Endothelial cell of umbilical vein (primary cell): Measurements from ENCODE around the gene JARID2. TPM values are rescaled to one million over a fixed set of nuclear protein-coding genes. Genes with fewer than 3 reads are reported as not detected.

Experiments used
- BruUV-seq: library from RNA; stranded (reverse); fragments of 400-500 nt; replicated peaks from 2 replicates; lab custom pipeline; 2021; lab: Mats Ljungman, UMichigan
- CTCF ChIA-PET: fragments of 300-600, 350-600 bp; sonication (Branson Sonifier 250); formaldehyde crosslinking; loops from one replicate; lab custom pipeline; 2021; ENCODE audit warnings: antibody characterized with exemption, inconsistent platforms; lab: Charles Lee
- POLR2A ChIA-PET: fragments of 300-600, 350-600 bp; sonication (Branson Sonifier 250); formaldehyde crosslinking; loops from one replicate; lab custom pipeline; 2021; ENCODE audit warnings: antibody characterized with exemption, inconsistent platforms; lab: Charles Lee
- DNase-seq: peaks from one replicate; pipeline ENCODE4 v3.0.0-alpha.2; 2011; ENCODE audit warnings: low read depth, low spot score
- FAIRE-seq: peaks from 2 replicates; lab custom pipeline; 2011; peaks lifted over from hg19 to GRCh38; lab: Jason Lieb, UNC
- H2AFZ ChIP-seq: 2 replicates; pipeline ENCODE4 v1.6.0; 2012; ENCODE audit warnings: low read depth, low read length, control low read depth, inconsistent platforms
- H3K27ac ChIP-seq: 2 replicates; pipeline ENCODE4 v1.5.1; 2011; ENCODE audit warnings: low read depth, mild to moderate bottlenecking, control low read depth, low read length, moderate library complexity; ENCODE audit not compliant: insufficient read depth
- H3K27me3 ChIP-seq, 2 experiments: 2 replicates each; pipeline versions ENCODE4 v1.6.0 to v1.6.1; 2011; ENCODE audit warnings: low read length in 2 of 2, mixed read lengths in 1 of 2; ENCODE audit not compliant: control insufficient read depth in 2 of 2, insufficient read depth in 2 of 2
- H3K36me3 ChIP-seq, 2 experiments: 2 replicates in 1 of 2; 3 replicates in 1 of 2; pipeline ENCODE4 v1.5.1; 2011; ENCODE audit warnings: low read length in 2 of 2, mild to moderate bottlenecking in 1 of 2, moderate library complexity in 1 of 2; ENCODE audit not compliant: control insufficient read depth in 2 of 2, insufficient read depth in 2 of 2; ENCODE audit errors: extremely low read depth in 1 of 2
- H3K4me1 ChIP-seq: 3 replicates; pipeline ENCODE4 v1.5.1; 2011; ENCODE audit warnings: mild to moderate bottlenecking, low read length; ENCODE audit not compliant: control insufficient read depth, insufficient read depth; ENCODE audit errors: extremely low read depth
- H3K4me2 ChIP-seq: 2 replicates; pipeline ENCODE4 v1.6.1; 2011; ENCODE audit warnings: low read length, control low read depth, mixed read lengths; ENCODE audit not compliant: insufficient read depth
- H3K4me3 ChIP-seq, 3 experiments: fragments of 200-600 bp in 1 of 3; sonication (generic), shearing (Covaris generic) in 1 of 3; replicated peaks in 1 of 3; 2 replicates each; pipeline ENCODE4 v1.5.1; 2011 to 2016; ENCODE audit warnings: control low read depth in 3 of 3, low read length in 3 of 3, mild to moderate bottlenecking in 2 of 3, inconsistent platforms in 1 of 3, low read depth in 1 of 3, moderate library complexity in 1 of 3; ENCODE audit not compliant: insufficient read depth in 1 of 3
- H3K79me2 ChIP-seq: 2 replicates; pipeline ENCODE4 v1.6.0; 2012; ENCODE audit warnings: low read length, inconsistent platforms; ENCODE audit not compliant: control insufficient read depth, insufficient read depth
- H3K9ac ChIP-seq: replicated peaks from 2 replicates; pipeline ENCODE3; 2011; ENCODE audit warnings: low read length, control low read depth; ENCODE audit not compliant: insufficient read depth; ENCODE audit errors: extremely low read depth
- H3K9me1 ChIP-seq: replicated peaks from 3 replicates; pipeline ENCODE4 v1.6.0; 2011; ENCODE audit warnings: mild to moderate bottlenecking, low read length; ENCODE audit not compliant: control insufficient read depth, insufficient read depth; ENCODE audit errors: extremely low read depth
- H3K9me3 ChIP-seq: replicated peaks from 2 replicates; pipeline ENCODE4 v1.5.1; 2012; ENCODE audit warnings: low read length, inconsistent platforms; ENCODE audit not compliant: control insufficient read depth, insufficient read depth
- H4K20me1 ChIP-seq: replicated peaks from 2 replicates; pipeline ENCODE3; 2011; ENCODE audit warnings: mild to moderate bottlenecking, low read length; ENCODE audit not compliant: control insufficient read depth, insufficient read depth; ENCODE audit errors: extremely low read depth
- EZH2 ChIP-seq: IDR thresholded peaks from 2 replicates; pipeline ENCODE4 v1.6.1; 2012; ENCODE audit warnings: borderline replicate concordance, low read depth, mild to moderate bottlenecking, moderate library complexity, low read length, inconsistent platforms; ENCODE audit not compliant: severe bottlenecking
- FOS ChIP-seq: IDR thresholded peaks from 2 replicates; pipeline ENCODE4 v1.6.1; 2011; ENCODE audit warnings: mild to moderate bottlenecking, low read length, moderate library complexity, borderline replicate concordance; ENCODE audit not compliant: insufficient read depth
- GATA2 ChIP-seq: IDR thresholded peaks from 2 replicates; pipeline ENCODE4 v1.7.0; 2011; ENCODE audit warnings: low read depth, mild to moderate bottlenecking, moderate library complexity, mixed read lengths, low read length; ENCODE audit not compliant: insufficient read length, insufficient read depth
- JUN ChIP-seq: IDR thresholded peaks from 2 replicates; pipeline ENCODE4 v1.6.1; 2011; ENCODE audit warnings: borderline replicate concordance, low read depth; ENCODE audit not compliant: insufficient read length, insufficient read depth
- POLR2A ChIP-seq: IDR thresholded peaks from 2 replicates; pipeline ENCODE4 v1.6.1; 2012; ENCODE audit warnings: low read depth, mild to moderate bottlenecking, control low read depth, low read length
- dilution Hi-C: fragments of 300-500 bp; cut with MboI; formaldehyde crosslinking; loops from one replicate; pipeline ENCODE4 v1.15.0; 2019; ENCODE audit warnings: low sequenced_read_pairs; ENCODE audit not compliant: extremely low pct_ligation_motif_present
- intact Hi-C: fragments of 100-400 bp; cut with micrococcal nuclease; formaldehyde crosslinking; loops from one replicate; pipeline ENCODE4 v1.10.0; 2022
- polyA plus RNA-seq, 4 experiments: library from polyadenylated mRNA; depleted of rRNA in 3 of 4; stranded (reverse) in 3 of 4; unstranded in 1 of 4; fragments of >200 nt; gene quantifications; 2 replicates each; pipeline versions ENCODE4 v1.2.1 to v1.2.3, GENCODE V29; 2011 to 2012; ENCODE audit warnings: missing spikeins in 1 of 4
- total RNA-seq: library from RNA; stranded (reverse); gene quantifications from 2 replicates; pipeline ENCODE4 v1.2.3, GENCODE V29; 2021
- TF ChIP-seq, protein P1 (sequence below), 2 donors: IDR thresholded peaks; 1 replicate in 1 of 2; 2 replicates in 1 of 2; pipeline ENCODE4 v1.5.1; 2011; ENCODE audit warnings: low read length in 2 of 2, mild to moderate bottlenecking in 2 of 2, moderate library complexity in 2 of 2, control low read depth in 1 of 2, inconsistent platforms in 1 of 2, low read depth in 1 of 2; ENCODE audit not compliant: insufficient read depth in 1 of 2; ENCODE audit errors: extremely low read depth in 1 of 2
- TF ChIP-seq, protein P2 (sequence below): IDR thresholded peaks from 2 replicates; pipeline ENCODE4 v1.6.1; 2011; ENCODE audit not compliant: insufficient read depth, insufficient read length

The JARID2 gene
- total and polyA plus RNA-seq, 2 donors (not counting 3 experiments of a cell fraction or from before 2014, with no cell fraction given): 2.9 to 10.6 TPM

DNA sequence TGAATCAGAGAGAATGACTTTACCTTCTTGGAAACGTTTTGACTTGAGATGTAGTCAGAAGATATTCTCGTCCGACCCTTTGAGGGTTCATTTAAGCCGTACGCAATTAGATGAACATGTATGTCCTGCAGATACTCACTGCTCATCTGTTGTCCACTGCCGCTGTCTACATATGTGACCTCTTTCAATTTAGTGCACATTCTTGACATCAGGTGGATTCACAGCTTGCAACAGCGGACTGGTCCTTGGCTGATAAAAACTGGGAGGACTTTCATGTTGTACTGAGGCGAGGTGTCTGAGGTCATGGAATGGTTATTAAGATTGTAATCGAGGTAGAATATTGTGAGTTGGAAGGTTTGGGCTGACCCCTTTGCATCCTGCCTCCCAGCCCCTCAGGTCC, 194.2 kb downstream of the JARID2 start:
- TF ChIP-seq FOS: no peak
- TF ChIP-seq JUN: no peak
- TF ChIP-seq, protein P1, sequence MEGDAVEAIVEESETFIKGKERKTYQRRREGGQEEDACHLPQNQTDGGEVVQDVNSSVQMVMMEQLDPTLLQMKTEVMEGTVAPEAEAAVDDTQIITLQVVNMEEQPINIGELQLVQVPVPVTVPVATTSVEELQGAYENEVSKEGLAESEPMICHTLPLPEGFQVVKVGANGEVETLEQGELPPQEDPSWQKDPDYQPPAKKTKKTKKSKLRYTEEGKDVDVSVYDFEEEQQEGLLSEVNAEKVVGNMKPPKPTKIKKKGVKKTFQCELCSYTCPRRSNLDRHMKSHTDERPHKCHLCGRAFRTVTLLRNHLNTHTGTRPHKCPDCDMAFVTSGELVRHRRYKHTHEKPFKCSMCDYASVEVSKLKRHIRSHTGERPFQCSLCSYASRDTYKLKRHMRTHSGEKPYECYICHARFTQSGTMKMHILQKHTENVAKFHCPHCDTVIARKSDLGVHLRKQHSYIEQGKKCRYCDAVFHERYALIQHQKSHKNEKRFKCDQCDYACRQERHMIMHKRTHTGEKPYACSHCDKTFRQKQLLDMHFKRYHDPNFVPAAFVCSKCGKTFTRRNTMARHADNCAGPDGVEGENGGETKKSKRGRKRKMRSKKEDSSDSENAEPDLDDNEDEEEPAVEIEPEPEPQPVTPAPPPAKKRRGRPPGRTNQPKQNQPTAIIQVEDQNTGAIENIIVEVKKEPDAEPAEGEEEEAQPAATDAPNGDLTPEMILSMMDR (IDR thresholded peaks at IDR 0.05; ENCODE audit: extremely low read depth in 1 of 2, insufficient read depth in 1 of 2, low read depth in 1 of 2, low read length in 2 of 2): no peak
- no peak for TF ChIP-seq POLR2A
- no peak for TF ChIP-seq GATA2
- TF ChIP-seq, protein P2, sequence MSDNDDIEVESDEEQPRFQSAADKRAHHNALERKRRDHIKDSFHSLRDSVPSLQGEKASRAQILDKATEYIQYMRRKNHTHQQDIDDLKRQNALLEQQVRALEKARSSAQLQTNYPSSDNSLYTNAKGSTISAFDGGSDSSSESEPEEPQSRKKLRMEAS: no peak
- no peak for TF ChIP-seq EZH2
- no peak overlapping the region for H3K4me3 ChIP-seq
- POLR2A ChIA-PET: no interaction called here
- H3K9ac ChIP-seq: no peak overlapping the region
- no peaks in the 10 kb centered on the region for H3K9me3 ChIP-seq
- H3K4me2 ChIP-seq: no peak overlapping the region
- CTCF ChIA-PET: interaction anchor here (1.2 to 1.8 kb wide), 2 partner anchors 24 to 190 kb away, joined by 3 to 7 read pairs; no protein-coding TSS in a partner anchor
- FAIRE-seq: no peak
- no peaks in the 10 kb centered on the region for H3K79me2 ChIP-seq
- H3K9me1 ChIP-seq: no peaks in the 10 kb centered on the region
- H3K4me1 ChIP-seq: peaks cover 18% of the 10 kb centered on the region
- no peaks in the 10 kb centered on the region for H3K27me3 ChIP-seq
- no TSS peak for BruUV-seq
- no peak overlapping the region for H3K27ac ChIP-seq
- H4K20me1 ChIP-seq: peaks cover 4% of the 10 kb centered on the region
- dilution Hi-C loops: no loop called here
- H2AFZ ChIP-seq: no peak overlapping the region
- H3K36me3 ChIP-seq: no peaks in the 10 kb centered on the region
- intact Hi-C loops: loop anchor here (2.0 to 10.0 kb wide), 2 partner anchors 49 to 565 kb away; no protein-coding TSS in a partner anchor
- no peak for DNase-seq
